Common myeloid progenitor, CD34-positive (primary cell): ENCODE results near the gene ZNF629.
A peak's percentile ranks its signal among the peaks of the same experiment; 100 is the strongest.
"Not testable (repeated sequence)": the region's sequence is repeated elsewhere in the genome, so short reads cannot be mapped to it uniquely, and the experiment has no call there.

Experiments
- CTCF ChIA-PET: fragments of 350-600 bp; sonication (Branson Sonifier 250); formaldehyde crosslinking; loops from one replicate; lab custom pipeline; 2021; ENCODE audit warnings: antibody characterized with exemption; lab: Charles Lee
- POLR2A ChIA-PET: fragments of 350-600 bp; sonication (Branson Sonifier 250); formaldehyde crosslinking; loops from one replicate; lab custom pipeline; 2021; ENCODE audit warnings: antibody characterized with exemption; lab: Charles Lee
- DNase-seq, 3 donors: peaks; one replicate each; pipeline versions ENCODE4 v3.0.0 to v3.0.0-alpha.2; 2013
- H3K27ac ChIP-seq, 2 experiments: 1 replicate in 1 of 2; 2 replicates in 1 of 2; pipeline ENCODE4 v1.7.0; 2013; ENCODE audit warnings: inconsistent platforms in 2 of 2, low read length in 2 of 2, mild to moderate bottlenecking in 2 of 2, low read depth in 1 of 2, moderate library complexity in 1 of 2; ENCODE audit not compliant: severe bottlenecking in 2 of 2, insufficient read depth in 1 of 2, poor library complexity in 1 of 2
- H3K27me3 ChIP-seq, 5 experiments: replicated peaks in 2 of 5; 1 replicate in 3 of 5; 2 replicates in 2 of 5; pipeline versions ENCODE4 v1.6.1 to v1.7.0; 2013; ENCODE audit warnings: low read length in 4 of 5, mild to moderate bottlenecking in 2 of 5, moderate library complexity in 2 of 5, inconsistent platforms in 1 of 5; ENCODE audit not compliant: insufficient read depth in 5 of 5, control insufficient read depth in 4 of 5
- H3K36me3 ChIP-seq, 4 experiments: 1 replicate in 2 of 4; 2 replicates in 2 of 4; pipeline versions ENCODE4 v1.6.1 to v1.7.0; 2013; ENCODE audit warnings: low read length in 3 of 4, control low read depth in 1 of 4, mild to moderate bottlenecking in 1 of 4; ENCODE audit not compliant: control insufficient read depth in 4 of 4, insufficient read depth in 4 of 4
- H3K4me1 ChIP-seq, 4 experiments: 1 replicate in 3 of 4; 2 replicates in 1 of 4; pipeline versions ENCODE4 v1.6.1 to v1.7.1; 2013; ENCODE audit warnings: low read length in 3 of 4, mild to moderate bottlenecking in 3 of 4, control low read depth in 1 of 4, inconsistent platforms in 1 of 4, moderate library complexity in 1 of 4; ENCODE audit not compliant: control insufficient read depth in 4 of 4, insufficient read depth in 4 of 4; ENCODE audit errors: control extremely low read depth in 1 of 4
- H3K4me3 ChIP-seq, 7 experiments: 1 replicate in 4 of 7; 2 replicates in 3 of 7; pipeline versions ENCODE4 v1.5.1 to v1.7.0; 2013; ENCODE audit warnings: mild to moderate bottlenecking in 7 of 7, low read length in 6 of 7, moderate library complexity in 6 of 7, inconsistent platforms in 2 of 7, low read depth in 2 of 7, control low read depth in 1 of 7; ENCODE audit not compliant: insufficient read depth in 4 of 7, control insufficient read depth in 1 of 7; ENCODE audit errors: extremely low read depth in 1 of 7
- H3K9me3 ChIP-seq, 5 experiments: 1 replicate in 4 of 5; 2 replicates in 1 of 5; pipeline versions ENCODE4 v1.6.1 to v1.7.1; 2013; ENCODE audit warnings: low read length in 4 of 5, mild to moderate bottlenecking in 2 of 5, inconsistent platforms in 1 of 5, low read depth in 1 of 5, moderate library complexity in 1 of 5; ENCODE audit not compliant: control insufficient read depth in 4 of 5, insufficient read depth in 2 of 5; ENCODE audit errors: control extremely low read depth in 1 of 5
- WGBS: methylation state at CpG from one replicate; pipeline ENCODE4 v1.1.5; 2013; ENCODE audit not compliant: insufficient coverage; 5-methylcytosine and 5-hydroxymethylcytosine counted together

Gene ZNF629

GRCh38 chr16:30820952-30821421 is 34.0 kb upstream of the ZNF629 start:
- WGBS: 93% methylated on average over 34 of the region's 34 CpGs
- no peak overlapping the region for H3K27ac ChIP-seq
- no peaks in the 10 kb centered on the region for H3K4me1 ChIP-seq
- peaks cover 0 to 2% (median 0%) of the 10 kb centered on the region in 5 experiments for H3K9me3 ChIP-seq
- H3K36me3 ChIP-seq: no peaks in the 10 kb centered on the region
- DNase-seq: no peak
- H3K4me3 ChIP-seq: no peak overlapping the region
- CTCF ChIA-PET: interaction anchor here (0.9 kb wide), 1 partner anchor 38 kb away, joined by 3 read pairs; no protein-coding TSS in a partner anchor
- POLR2A ChIA-PET: no interaction called here
- H3K27me3 ChIP-seq: no peaks in the 10 kb centered on the region

GRCh38 chr16:30816769-30817168 is 29.8 kb upstream of the ZNF629 start:
- POLR2A ChIA-PET: no interaction called here
- Histone ChIP-seq H3K27ac (no peak overlapping the region), H3K4me1 (peaks cover 0 to 18% (median 12%) of the 10 kb centered on the region in 4 experiments), H3K4me3 (no peak overlapping the region), H3K36me3 (no peaks in the 10 kb centered on the region), H3K9me3 (peaks cover 0 to under 1% (median 0%) of the 10 kb centered on the region in 5 experiments), H3K27me3 (no peaks in the 10 kb centered on the region)
- WGBS: no CpG with 5 or more reads among the region's 2 CpGs
- CTCF ChIA-PET: interaction anchor here (0.9 to 1.4 kb wide), 2 partner anchors 57 to 103 kb away, joined by 3 read pairs; no protein-coding TSS in a partner anchor
- no peak for DNase-seq

GRCh38 chr16:30813821-30814189 is 26.8 kb upstream of the ZNF629 start:
- 90% methylated on average over 3 of the region's 3 CpGs for WGBS
- Histone ChIP-seq H3K4me1 (peaks cover 0 to 18% (median 13%) of the 10 kb centered on the region in 4 experiments), H3K27ac (peak overlapping the region; percentile 30 to 81), H3K27me3 (no peaks in the 10 kb centered on the region), H3K36me3 (no peaks in the 10 kb centered on the region), H3K4me3 (peak overlapping the region; percentile 13 to 79 (median 61)), H3K9me3 (no peaks in the 10 kb centered on the region)
- DNase-seq: peak in 1 of 3 donors; percentile 6
- ChIA-PET CTCF (interaction anchor here (0.7 to 1.9 kb wide), 10 partner anchors 21 to 99 kb away, joined by 3 to 10 read pairs (median 4); no protein-coding TSS in a partner anchor), POLR2A (interaction anchor here (0.7 to 2.0 kb wide), 3 partner anchors 8 to 88 kb away, joined by 3 to 8 read pairs (median 3); no protein-coding TSS in a partner anchor)

GRCh38 chr16:30809675-30810074 is 22.7 kb upstream of the ZNF629 start:
- POLR2A ChIA-PET, H3K4me3 ChIP-seq, DNase-seq, H3K36me3 ChIP-seq, H3K9me3 ChIP-seq, H3K27me3 ChIP-seq, H3K27ac ChIP-seq: not testable (repeated sequence)
- CTCF ChIA-PET: interaction anchor here (2.3 kb wide), 1 partner anchor 27 kb away, joined by 5 read pairs; no protein-coding TSS in a partner anchor
- 100% methylated on average over 4 of the region's 5 CpGs for WGBS
- H3K4me1 ChIP-seq: peaks cover 0 to 39% (median 29%) of the 10 kb centered on the region in 4 experiments

GRCh38 chr16:30808890-30809426 is 22.0 kb upstream of the ZNF629 start:
- no CpG with 5 or more reads among the region's 5 CpGs for WGBS
- H3K4me3 ChIP-seq, H3K9me3 ChIP-seq, H3K27me3 ChIP-seq, H3K36me3 ChIP-seq, POLR2A ChIA-PET, H3K27ac ChIP-seq, DNase-seq: not testable (repeated sequence)
- CTCF ChIA-PET: interaction anchor here (1.5 to 4.6 kb wide), 3 partner anchors 17 to 26 kb away, joined by 3 to 27 read pairs (median 5); no protein-coding TSS in a partner anchor
- H3K4me1 ChIP-seq: peaks cover 0 to 36% (median 24%) of the 10 kb centered on the region in 4 experiments

GRCh38 chr16:30808146-30808545 is 21.1 kb upstream of the ZNF629 start:
- CTCF ChIA-PET: interaction anchor here (1.5 to 4.6 kb wide), 2 partner anchors 16 to 25 kb away, joined by 3 to 27 read pairs; no protein-coding TSS in a partner anchor
- POLR2A ChIA-PET: interaction anchor here (0.8 to 1.4 kb wide), 2 partner anchors 47 to 150 kb away, joined by 3 read pairs; partner anchors contain the start of gene FBRS

More at GRCh38 chr16:30808146-30808545, 21.1 kb upstream of the ZNF629 start:
- no peaks in the 10 kb centered on the region for H3K27me3 ChIP-seq
- peak; percentile 22 to 53 (median 47) for DNase-seq
- H3K4me1 ChIP-seq: peaks cover 0 to 31% (median 19%) of the 10 kb centered on the region in 4 experiments
- H3K27ac ChIP-seq: no peak overlapping the region
- peak overlapping the region in 1 of 7 experiments; percentile 1 for H3K4me3 ChIP-seq
- no peaks in the 10 kb centered on the region for H3K36me3 ChIP-seq
- WGBS: 80% methylated on average over 1 of the region's 5 CpGs
- H3K9me3 ChIP-seq: no peaks in the 10 kb centered on the region
